MM.1S (cell line): ENCODE data around the gene APBB1.

ENCODE experiments used
- CTCF ChIP-seq: fragments of 300-600 bp; sonication (generic); IDR thresholded peaks from 2 replicates; pipeline ENCODE4 v1.5.1; 2016; ENCODE audit warnings: antibody characterized with exemption, low read length, mixed read lengths
- EZH2 ChIP-seq: fragments of 300-600 bp; sonication (generic); optimal IDR thresholded peaks from 2 replicates; pipeline ENCODE3; 2017; ENCODE audit warnings: low read depth, mild to moderate bottlenecking, antibody characterized with exemption, low read length, mixed read lengths

GRCh38 chr11:6404342-6405051, 14.4 kb downstream of the APBB1 start:
- TF ChIP-seq CTCF, result no peak
- no peak for TF ChIP-seq EZH2
